GM12801 (cell line): Measurements from ENCODE around the gene ADGRG1.

Source experiments
- TF ChIP-seq, protein P1 (sequence below): IDR thresholded peaks from one replicate; pipeline ENCODE4 v1.5.1; 2011; ENCODE audit warnings: control low read depth; ENCODE audit not compliant: insufficient read length; ENCODE audit errors: extremely low read depth

Gene ADGRG1

DNA sequence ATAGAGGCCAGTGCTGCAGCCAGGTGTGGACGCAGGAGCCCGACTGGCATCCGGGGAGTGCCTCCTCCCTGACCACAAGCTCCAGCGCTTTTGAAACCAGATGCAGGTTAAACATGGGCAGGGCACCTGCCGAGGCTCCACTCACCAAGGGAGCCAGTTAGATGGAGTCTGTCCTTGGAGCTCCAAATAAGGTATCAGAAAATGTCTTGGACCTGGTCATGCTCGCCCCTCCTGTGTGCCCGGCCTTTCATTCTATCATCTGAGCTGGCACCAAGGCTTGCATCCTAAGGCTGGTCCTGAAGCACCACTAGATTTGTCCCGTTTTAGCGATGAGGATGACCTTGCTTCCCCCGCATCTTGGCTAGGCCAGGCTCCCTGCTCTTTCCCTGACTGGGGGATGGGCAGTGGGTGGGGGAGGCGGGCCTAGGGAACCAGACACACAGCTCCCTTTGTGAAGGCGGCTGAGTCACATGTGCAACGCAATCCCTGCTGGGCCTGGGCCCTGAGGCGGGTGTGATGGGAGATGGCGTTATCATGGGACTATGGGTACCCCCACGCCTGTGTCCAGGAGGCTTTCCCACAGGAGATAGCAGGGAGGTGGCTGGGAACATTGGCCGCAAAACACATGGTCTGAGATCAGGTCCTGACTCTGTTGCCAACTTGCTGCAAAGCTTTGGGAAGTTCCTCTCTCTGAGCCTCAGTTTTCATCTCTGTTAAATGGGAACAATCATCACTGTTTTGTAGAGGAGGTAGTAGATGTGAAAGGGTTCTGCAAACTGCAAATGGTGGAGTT, 5.0 kb upstream of the ADGRG1 start:
- TF ChIP-seq, protein P1, sequence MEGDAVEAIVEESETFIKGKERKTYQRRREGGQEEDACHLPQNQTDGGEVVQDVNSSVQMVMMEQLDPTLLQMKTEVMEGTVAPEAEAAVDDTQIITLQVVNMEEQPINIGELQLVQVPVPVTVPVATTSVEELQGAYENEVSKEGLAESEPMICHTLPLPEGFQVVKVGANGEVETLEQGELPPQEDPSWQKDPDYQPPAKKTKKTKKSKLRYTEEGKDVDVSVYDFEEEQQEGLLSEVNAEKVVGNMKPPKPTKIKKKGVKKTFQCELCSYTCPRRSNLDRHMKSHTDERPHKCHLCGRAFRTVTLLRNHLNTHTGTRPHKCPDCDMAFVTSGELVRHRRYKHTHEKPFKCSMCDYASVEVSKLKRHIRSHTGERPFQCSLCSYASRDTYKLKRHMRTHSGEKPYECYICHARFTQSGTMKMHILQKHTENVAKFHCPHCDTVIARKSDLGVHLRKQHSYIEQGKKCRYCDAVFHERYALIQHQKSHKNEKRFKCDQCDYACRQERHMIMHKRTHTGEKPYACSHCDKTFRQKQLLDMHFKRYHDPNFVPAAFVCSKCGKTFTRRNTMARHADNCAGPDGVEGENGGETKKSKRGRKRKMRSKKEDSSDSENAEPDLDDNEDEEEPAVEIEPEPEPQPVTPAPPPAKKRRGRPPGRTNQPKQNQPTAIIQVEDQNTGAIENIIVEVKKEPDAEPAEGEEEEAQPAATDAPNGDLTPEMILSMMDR, result no peak

DNA sequence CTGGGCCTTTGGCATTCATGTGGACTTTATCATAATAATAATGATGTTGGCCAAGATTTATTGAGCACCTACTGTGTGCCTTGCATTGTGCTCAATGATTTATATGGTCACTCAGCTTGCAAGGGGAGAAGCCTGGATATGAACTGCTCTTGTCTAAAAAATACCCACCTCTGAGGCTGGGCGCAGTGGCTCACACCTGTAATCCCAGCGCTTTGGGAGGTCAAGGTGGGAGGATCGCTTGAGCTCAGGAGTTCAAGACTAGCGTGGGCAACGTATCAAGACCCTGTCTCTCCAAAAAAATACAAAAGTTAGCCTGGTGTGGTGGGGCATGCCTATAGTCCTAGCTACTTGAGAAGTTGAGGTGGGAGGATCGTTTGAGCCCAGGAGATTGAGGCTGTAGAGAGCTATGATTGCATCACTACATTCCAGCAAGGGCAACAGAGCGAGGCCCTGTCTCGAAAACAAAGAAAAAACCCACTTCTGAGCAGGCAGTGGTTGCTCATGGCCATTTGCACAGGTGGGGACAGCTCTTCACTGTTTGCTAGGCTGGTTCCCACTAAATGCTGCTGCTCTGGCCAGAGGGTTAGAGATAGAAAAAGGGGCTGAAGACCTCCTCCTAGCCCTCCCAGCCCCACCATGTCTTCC, 4.3 kb upstream of the ADGRG1 start:
- TF ChIP-seq, protein P1, result no peak

DNA sequence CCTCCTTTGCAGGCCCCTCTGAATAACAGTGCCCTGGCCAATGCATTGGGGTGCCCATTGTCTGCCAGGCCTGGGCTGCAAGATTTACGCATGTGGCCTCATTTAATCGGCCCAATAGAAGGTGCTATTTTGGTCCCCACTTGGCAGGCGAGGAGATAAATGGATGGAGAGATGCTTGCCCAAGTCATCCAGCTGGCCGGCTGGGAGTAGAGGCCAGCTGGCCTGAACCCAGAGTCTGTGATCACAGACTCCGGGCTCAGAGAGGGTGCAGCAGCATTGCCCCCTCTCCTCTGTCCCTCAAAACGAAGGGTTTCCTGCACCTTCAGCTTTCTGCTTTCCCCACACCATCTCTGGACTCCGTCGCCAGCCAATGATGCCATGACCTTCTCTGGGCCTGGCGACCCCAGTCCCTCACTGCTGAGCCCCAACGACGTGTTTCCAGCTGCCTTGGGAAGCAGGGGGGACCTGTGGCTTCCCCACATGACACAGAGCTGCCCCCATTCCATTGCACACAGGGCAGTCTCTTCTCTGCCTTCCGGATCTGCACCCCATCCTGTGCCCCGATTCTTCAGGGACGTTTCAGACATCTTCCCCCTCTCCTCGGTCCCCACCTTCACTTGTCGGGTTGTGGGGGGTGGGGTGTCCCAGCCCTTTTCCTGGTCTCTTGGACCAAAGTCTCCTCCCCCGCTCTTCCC, 3.5 kb upstream of the ADGRG1 start:
- TF ChIP-seq, protein P1, result no peak

DNA sequence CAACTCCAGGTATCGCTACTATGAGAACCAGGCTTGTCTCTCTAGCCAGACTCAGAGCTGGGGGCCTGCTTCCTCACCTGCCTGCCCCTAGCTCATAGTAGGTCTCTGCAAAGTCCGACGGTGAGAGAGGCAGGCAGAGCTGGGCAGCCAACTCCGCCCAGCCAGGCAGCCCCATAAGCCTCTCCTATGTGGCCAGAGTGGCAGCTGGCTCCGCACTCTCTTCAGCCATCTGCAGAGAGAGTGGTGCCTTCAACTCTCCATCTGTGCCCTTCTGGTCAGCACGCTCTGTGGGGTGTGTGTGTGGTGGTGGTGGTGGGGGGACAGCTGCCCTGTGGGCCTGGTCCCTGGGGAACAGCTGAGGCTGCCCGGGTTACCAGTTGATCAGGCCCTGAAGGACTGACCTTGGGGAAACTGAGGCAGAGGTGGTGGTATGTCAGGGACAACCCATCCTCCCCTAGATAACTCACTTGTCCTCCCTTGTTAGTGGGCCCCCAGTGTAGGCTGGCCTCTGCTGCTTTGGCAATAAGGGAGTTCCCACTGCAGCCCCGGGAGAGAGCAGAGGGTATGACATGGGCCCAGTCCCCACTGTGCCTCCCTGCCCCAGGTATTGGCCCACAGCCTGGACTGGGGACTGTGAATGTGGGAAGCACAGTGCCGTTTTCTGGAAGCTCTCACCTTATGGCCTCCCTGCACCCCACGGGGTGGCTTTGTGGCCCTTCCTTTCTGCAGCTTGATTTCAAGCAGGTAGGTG, 1.8 kb upstream of the ADGRG1 start:
- TF ChIP-seq, protein P1, result no peak

DNA sequence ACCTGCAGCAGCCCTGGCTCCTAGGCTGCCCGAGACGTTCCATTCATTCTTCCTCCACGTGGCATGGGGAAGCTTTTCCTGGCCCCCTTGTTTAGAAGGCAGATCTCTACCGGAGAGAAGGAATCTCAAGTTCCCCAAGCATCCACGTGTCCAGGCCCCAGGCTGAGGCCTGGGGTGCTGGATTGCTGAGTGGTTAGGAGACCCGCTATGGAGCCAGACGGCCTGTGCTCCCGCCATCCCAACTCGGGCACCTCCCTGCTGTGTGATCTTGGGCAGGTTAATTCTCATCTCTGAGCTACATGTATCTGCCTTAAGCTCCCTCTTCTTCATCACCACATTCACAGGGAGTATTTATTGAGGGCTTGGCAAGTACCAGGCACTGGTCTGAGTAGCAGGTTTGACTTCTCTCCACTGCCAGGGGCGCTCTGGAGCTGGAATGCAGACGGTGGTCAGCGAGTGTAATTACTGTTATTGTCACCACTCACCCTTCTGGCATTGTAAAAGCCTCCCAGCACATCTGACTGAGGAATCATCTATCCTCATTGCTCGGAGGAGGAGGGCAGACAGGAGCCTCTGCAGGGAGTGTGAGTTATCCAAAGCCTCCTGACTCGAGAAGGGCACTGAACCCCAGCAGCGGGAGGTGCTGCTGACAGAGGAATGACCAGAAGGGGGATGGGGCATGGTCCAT, 1.1 kb upstream of the ADGRG1 start:
- TF ChIP-seq, protein P1, result no peak

DNA sequence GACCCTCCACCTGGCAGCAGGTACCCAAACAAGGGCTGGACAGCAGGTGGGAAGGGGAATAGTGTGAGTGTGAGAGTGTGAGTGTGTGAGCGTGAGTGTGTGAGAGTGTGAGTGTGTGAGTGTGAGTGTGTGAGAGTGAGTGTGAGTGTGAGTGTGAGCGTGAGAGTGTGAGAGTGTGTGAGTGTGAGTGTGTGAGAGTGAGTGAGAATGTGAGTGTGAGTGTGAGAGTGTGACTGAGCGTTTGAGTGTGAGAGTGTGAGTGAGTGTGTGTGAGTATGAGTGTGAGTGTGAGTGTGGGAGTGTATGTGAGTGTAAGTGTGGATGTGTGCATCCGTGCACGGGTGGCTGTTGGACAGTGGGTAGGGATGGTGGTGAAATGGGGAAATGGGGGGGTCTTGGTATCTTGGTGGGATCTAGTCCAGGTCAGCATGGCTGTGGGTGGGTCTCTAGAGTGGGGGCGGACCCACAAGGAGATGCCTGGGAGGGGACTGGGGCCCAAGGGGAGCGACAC, 408 bp downstream of the ADGRG1 start:
- TF ChIP-seq, protein P1, result no peak
